Cerebellar nuclear complex (tissue), 1 donor: ENCODE results near the gene TMEM169.
"Not testable (repeated sequence)": the region's sequence is repeated elsewhere in the genome, so short reads cannot be mapped to it uniquely, and the experiment has no call there.

Experiments
- DNase-seq, 2 experiments: peaks; one replicate each; lab custom pipeline; 2025; lab: John Stamatoyannopoulos, UW

TMEM169 gene

GRCh38 chr2:216131175-216131926 lies 49.6 kb downstream of the TMEM169 start:
- DNase-seq, result no peak

GRCh38 chr2:216132585-216132984 lies 50.9 kb downstream of the TMEM169 start:
- no peak for DNase-seq

GRCh38 chr2:216133397-216133796 lies 51.7 kb downstream of the TMEM169 start:
- DNase-seq, result no peak

- DNase-seq, result no peak
Observed at GRCh38 chr2:216134958-216135541, 53.3 kb downstream of the TMEM169 start.

GRCh38 chr2:216139884-216140283 lies 58.2 kb downstream of the TMEM169 start:
- no peak for DNase-seq

GRCh38 chr2:216141516-216141915 lies 59.8 kb downstream of the TMEM169 start:
- DNase-seq, result not testable (repeated sequence)

GRCh38 chr2:216142540-216142939 lies 60.8 kb downstream of the TMEM169 start:
- DNase-seq, result no peak

- DNase-seq, result no peak
Observed at GRCh38 chr2:216144372-216144771, 62.7 kb downstream of the TMEM169 start.

GRCh38 chr2:216144857-216145256 lies 63.1 kb downstream of the TMEM169 start:
- DNase-seq, result no peak

GRCh38 chr2:216146573-216146972 lies 64.9 kb downstream of the TMEM169 start:
- DNase-seq, result no peak

GRCh38 chr2:216147172-216148131 lies 65.7 kb downstream of the TMEM169 start:
- DNase-seq, result no peak

- no peak for DNase-seq
Observed at GRCh38 chr2:216148983-216149382, 67.3 kb downstream of the TMEM169 start.

GRCh38 chr2:216149741-216150140 lies 68.0 kb downstream of the TMEM169 start:
- DNase-seq, result no peak

GRCh38 chr2:216151313-216152025 lies 69.8 kb downstream of the TMEM169 start:
- no peak for DNase-seq
